Tibial artery (tissue), 4 donors: ENCODE data around the gene NT5DC4.

ENCODE experiments used
- DNase-seq, 2 donors: peaks; one replicate each; pipeline ENCODE4 v3.0.0-alpha.2; 2019
- H3K27ac ChIP-seq, 2 donors: fragments of 200-600 bp; sonication (generic) in 1 of 2; 1 replicate in 1 of 2; 2 replicates in 1 of 2; pipeline ENCODE4 v1.5.1; 2018 to 2019; ENCODE audit warnings: mild to moderate bottlenecking in 1 of 2
- H3K27me3 ChIP-seq, 2 donors: fragments of 200-600 bp; sonication (generic) in 1 of 2; one replicate each; pipeline versions ENCODE4 v1.5.1 to v1.6.0; 2016 to 2019
- H3K36me3 ChIP-seq, 3 donors: fragments of 200-600 bp; sonication (generic) in 2 of 3; one replicate each; pipeline ENCODE4 v1.5.1; 2016 to 2019; ENCODE audit warnings: mild to moderate bottlenecking in 2 of 3
- H3K4me1 ChIP-seq, 4 donors: fragments of 200-600 bp; sonication (generic) in 2 of 4; 1 replicate in 3 of 4; 2 replicates in 1 of 4; pipeline ENCODE4 v1.5.1; 2016 to 2019
- H3K4me3 ChIP-seq, 2 donors: fragments of 200-600 bp; sonication (generic) in 1 of 2; 1 replicate in 1 of 2; 2 replicates in 1 of 2; pipeline ENCODE4 v1.5.1; 2018 to 2019; ENCODE audit warnings: mild to moderate bottlenecking in 2 of 2
- H3K9me3 ChIP-seq, 3 donors: fragments of 200-600 bp; sonication (generic) in 1 of 3; one replicate each; pipeline ENCODE4 v1.5.1; 2016 to 2019
- CTCF ChIP-seq, 2 experiments: fragments of 200-600 bp in 1 of 2; fragments of 450-650 bp in 1 of 2; IDR thresholded peaks; one replicate each; pipeline ENCODE4 v1.5.1; 2017 to 2019; ENCODE audit warnings: antibody characterized with exemption in 2 of 2, mild to moderate bottlenecking in 1 of 2, moderate library complexity in 1 of 2
- intact Hi-C: fragments of 100-400 bp; cut with DNase I; formaldehyde crosslinking; loops from one replicate; pipeline ENCODE4 v1.15.0; 2023; ENCODE audit warnings: low total_unique reads

The NT5DC4 gene

GRCh38 chr2:112751451-112752197 lies 30.8 kb downstream of the NT5DC4 start:
- no peak overlapping the region for H3K4me3 ChIP-seq
- DNase-seq, result no peak
- intact Hi-C loops, result no loop called here
- no peaks in the 10 kb centered on the region for H3K4me1 ChIP-seq
- no peaks in the 10 kb centered on the region for H3K27me3 ChIP-seq
- H3K9me3 ChIP-seq, result no peaks in the 10 kb centered on the region
- no peak for TF ChIP-seq CTCF (IDR thresholded peaks at IDR 0.05)
- no peak overlapping the region for H3K27ac ChIP-seq
- no peaks in the 10 kb centered on the region for H3K36me3 ChIP-seq

- H3K9me3 ChIP-seq, result no peaks in the 10 kb centered on the region
- no peak overlapping the region for H3K27ac ChIP-seq
- no peaks in the 10 kb centered on the region for H3K4me1 ChIP-seq
- no peak for TF ChIP-seq CTCF (IDR thresholded peaks at IDR 0.05)
- intact Hi-C loops, result no loop called here
- no peak overlapping the region for H3K4me3 ChIP-seq
- H3K36me3 ChIP-seq, result no peaks in the 10 kb centered on the region
- H3K27me3 ChIP-seq, result no peaks in the 10 kb centered on the region
- no peak for DNase-seq
Measured at GRCh38 chr2:112752667-112753066, 31.8 kb downstream of the NT5DC4 start.

- intact Hi-C loops, result no loop called here
- Histone ChIP-seq H3K4me1 (no peaks in the 10 kb centered on the region), H3K4me3 (no peak overlapping the region), H3K27ac (no peak overlapping the region), H3K27me3 (no peaks in the 10 kb centered on the region), H3K9me3 (no peaks in the 10 kb centered on the region), H3K36me3 (no peaks in the 10 kb centered on the region)
- TF ChIP-seq CTCF (IDR thresholded peaks at IDR 0.05), result no peak
- DNase-seq, result no peak
Measured at GRCh38 chr2:112754564-112754963, 33.7 kb downstream of the NT5DC4 start.

- no peak for DNase-seq
- H3K9me3 ChIP-seq, result no peaks in the 10 kb centered on the region
- no peak overlapping the region for H3K4me3 ChIP-seq
- no peaks in the 10 kb centered on the region for H3K27me3 ChIP-seq
- H3K36me3 ChIP-seq, result no peaks in the 10 kb centered on the region
- no peak for TF ChIP-seq CTCF (IDR thresholded peaks at IDR 0.05)
- no peaks in the 10 kb centered on the region for H3K4me1 ChIP-seq
- H3K27ac ChIP-seq, result no peak overlapping the region
- intact Hi-C loops, result no loop called here
Measured at GRCh38 chr2:112755444-112755843, 34.6 kb downstream of the NT5DC4 start.

GRCh38 chr2:112756207-112756606 lies 35.4 kb downstream of the NT5DC4 start:
- intact Hi-C loops, result no loop called here
- Histone ChIP-seq H3K4me1 (no peaks in the 10 kb centered on the region), H3K9me3 (no peaks in the 10 kb centered on the region), H3K36me3 (no peaks in the 10 kb centered on the region), H3K27me3 (no peaks in the 10 kb centered on the region), H3K27ac (no peak overlapping the region), H3K4me3 (no peak overlapping the region)
- DNase-seq, result no peak
- no peak for TF ChIP-seq CTCF (IDR thresholded peaks at IDR 0.05)

- no peaks in the 10 kb centered on the region for H3K9me3 ChIP-seq
- H3K4me1 ChIP-seq, result no peaks in the 10 kb centered on the region
- no peak for DNase-seq
- no peak for TF ChIP-seq CTCF (IDR thresholded peaks at IDR 0.05)
- H3K27ac ChIP-seq, result no peak overlapping the region
- intact Hi-C loops, result no loop called here
- no peaks in the 10 kb centered on the region for H3K36me3 ChIP-seq
- no peaks in the 10 kb centered on the region for H3K27me3 ChIP-seq
- no peak overlapping the region for H3K4me3 ChIP-seq
Measured at GRCh38 chr2:112757265-112757664, 36.4 kb downstream of the NT5DC4 start.
